Measurements from ENCODE around the gene UGT1A4.

DNA sequence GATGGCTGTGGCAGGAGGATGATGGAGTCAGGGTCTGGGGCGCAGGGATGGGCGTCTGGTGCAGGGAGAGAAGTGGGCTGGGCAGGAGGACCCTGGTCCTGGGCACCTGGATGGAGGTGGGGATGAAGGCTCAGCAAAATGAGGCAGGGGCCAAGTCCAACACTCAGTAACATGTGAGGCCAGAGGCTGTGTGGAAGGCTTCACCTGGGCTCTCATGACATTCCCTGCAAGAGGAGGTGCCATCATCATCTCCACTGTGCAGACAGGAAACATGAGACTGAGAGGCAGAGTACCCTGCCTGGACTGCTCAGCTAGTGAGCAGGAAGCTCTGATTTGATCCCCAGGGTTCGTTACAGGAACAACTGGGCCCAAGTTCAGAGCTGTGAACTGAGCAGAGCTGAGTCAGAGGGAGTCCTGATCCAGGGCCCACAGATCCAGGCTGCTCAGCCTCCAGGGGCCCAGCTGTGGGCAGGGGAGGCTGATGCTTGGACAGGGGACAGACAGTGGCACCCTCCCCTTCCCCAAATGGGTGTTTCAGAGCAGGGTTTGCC, 98.9 kb downstream of the UGT1A4 start:
- TF ChIP-seq KDM4B (IDR thresholded peaks at IDR 0.05; ENCODE audit: borderline replicate concordance in 2 of 2, low read depth in 1 of 2) (no peak), NR2C2 (CRISPR knock-in tag; IDR thresholded peaks at IDR 0.05) (no peak), NR2C2 (tag; IDR thresholded peaks at IDR 0.05) (no peak), SUPT5H (IDR thresholded peaks at IDR 0.05) (no peak), CREB1 (IDR thresholded peaks at IDR 0.05) (no peak), CREB1 (CRISPR knock-in tag; IDR thresholded peaks at IDR 0.05) (no peak)
- TF ChIP-seq, protein P1, sequence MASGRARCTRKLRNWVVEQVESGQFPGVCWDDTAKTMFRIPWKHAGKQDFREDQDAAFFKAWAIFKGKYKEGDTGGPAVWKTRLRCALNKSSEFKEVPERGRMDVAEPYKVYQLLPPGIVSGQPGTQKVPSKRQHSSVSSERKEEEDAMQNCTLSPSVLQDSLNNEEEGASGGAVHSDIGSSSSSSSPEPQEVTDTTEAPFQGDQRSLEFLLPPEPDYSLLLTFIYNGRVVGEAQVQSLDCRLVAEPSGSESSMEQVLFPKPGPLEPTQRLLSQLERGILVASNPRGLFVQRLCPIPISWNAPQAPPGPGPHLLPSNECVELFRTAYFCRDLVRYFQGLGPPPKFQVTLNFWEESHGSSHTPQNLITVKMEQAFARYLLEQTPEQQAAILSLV (tag; IDR thresholded peaks at IDR 0.05) = no peak
- TF ChIP-seq, protein P2, sequence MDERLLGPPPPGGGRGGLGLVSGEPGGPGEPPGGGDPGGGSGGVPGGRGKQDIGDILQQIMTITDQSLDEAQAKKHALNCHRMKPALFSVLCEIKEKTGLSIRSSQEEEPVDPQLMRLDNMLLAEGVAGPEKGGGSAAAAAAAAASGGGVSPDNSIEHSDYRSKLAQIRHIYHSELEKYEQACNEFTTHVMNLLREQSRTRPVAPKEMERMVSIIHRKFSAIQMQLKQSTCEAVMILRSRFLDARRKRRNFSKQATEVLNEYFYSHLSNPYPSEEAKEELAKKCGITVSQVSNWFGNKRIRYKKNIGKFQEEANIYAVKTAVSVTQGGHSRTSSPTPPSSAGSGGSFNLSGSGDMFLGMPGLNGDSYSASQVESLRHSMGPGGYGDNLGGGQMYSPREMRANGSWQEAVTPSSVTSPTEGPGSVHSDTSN (CRISPR knock-in tag; IDR thresholded peaks at IDR 0.05; ENCODE audit: low read depth) = no peak
- TF ChIP-seq, protein P2 (tag; conservative IDR thresholded peaks at IDR 0.05; ENCODE audit: low read depth) = no peak
- TF ChIP-seq, protein P3, sequence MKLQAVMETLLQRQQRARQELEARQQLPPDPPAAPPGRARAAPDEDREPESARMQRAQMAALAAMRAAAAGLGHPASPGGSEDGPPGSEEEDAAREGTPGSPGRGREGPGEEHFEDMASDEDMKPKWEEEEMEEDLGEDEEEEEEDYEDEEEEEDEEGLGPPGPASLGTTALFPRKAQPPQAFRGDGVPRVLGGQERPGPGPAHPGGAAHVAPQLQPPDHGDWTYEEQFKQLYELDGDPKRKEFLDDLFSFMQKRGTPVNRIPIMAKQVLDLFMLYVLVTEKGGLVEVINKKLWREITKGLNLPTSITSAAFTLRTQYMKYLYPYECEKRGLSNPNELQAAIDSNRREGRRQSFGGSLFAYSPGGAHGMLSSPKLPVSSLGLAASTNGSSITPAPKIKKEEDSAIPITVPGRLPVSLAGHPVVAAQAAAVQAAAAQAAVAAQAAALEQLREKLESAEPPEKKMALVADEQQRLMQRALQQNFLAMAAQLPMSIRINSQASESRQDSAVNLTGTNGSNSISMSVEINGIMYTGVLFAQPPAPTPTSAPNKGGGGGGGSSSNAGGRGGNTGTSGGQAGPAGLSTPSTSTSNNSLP (IDR thresholded peaks at IDR 0.05; ENCODE audit: borderline replicate concordance, low read depth, low read length) = no peak

All from K562 (cell line).